ENCODE measurements around the gene NPTXR. TPM values are rescaled to one million over a fixed set of nuclear protein-coding genes. Genes with fewer than 3 reads are reported as not detected.

The NPTXR gene
- total and polyA plus RNA-seq, 4 experiments from 2014 or later: 0.31 to 9.0 (median 4.6) TPM

- CTCF ChIA-PET (ENCODE audit: partially characterized antibody): no interaction called here
- H3K36me3 ChIP-seq (ENCODE audit: insufficient read depth, low read length): no peaks in the 10 kb centered on the region
- no peak for DNase-seq
- no peaks in the 10 kb centered on the region for H3K9me3 ChIP-seq (ENCODE audit: control insufficient read depth in 1 of 2, low read length in 2 of 2)
- Mint-ChIP-seq H3K9me3 (no peaks in the 10 kb centered on the region), H3K27me3 (no peaks in the 10 kb centered on the region), H3K36me3 (peaks cover 0 to 3% of the 10 kb centered on the region in 2 donors), H3K4me3 (no peak overlapping the region), H3K27ac (peak overlapping the region in 3 of 7 donors; percentile 2 to 45 (median 26)), H3K4me1 (peaks cover 3 to 10% (median 5%) of the 10 kb centered on the region in 4 donors)
- no peak overlapping the region for H3K27ac ChIP-seq (ENCODE audit: low read depth, low read length)
- intact Hi-C loops (cut with micrococcal nuclease): no loop called here
- peaks cover 4% of the 10 kb centered on the region for H3K4me1 ChIP-seq (ENCODE audit: insufficient read depth, low read length)
- no peak overlapping the region for H3K4me3 ChIP-seq (ENCODE audit: low read length in 2 of 2)
- POLR2A ChIA-PET (ENCODE audit: partially characterized antibody): no interaction called here
- H3K27me3 ChIP-seq (ENCODE audit: insufficient read depth, low read length): no peaks in the 10 kb centered on the region
Measured at GRCh38 chr22:38773363-38773946, 70.4 kb downstream of the NPTXR start.

GRCh38 chr22:38772623-38772873, 71.3 kb downstream of the NPTXR start:
- H3K4me3 Mint-ChIP-seq: no peak overlapping the region
- POLR2A ChIA-PET (ENCODE audit: partially characterized antibody): no interaction called here
- H3K4me3 ChIP-seq (ENCODE audit: low read length in 2 of 2): no peak overlapping the region

GRCh38 chr22:38770257-38770949, 73.4 kb downstream of the NPTXR start:
- no peaks in the 10 kb centered on the region for H3K36me3 ChIP-seq (ENCODE audit: insufficient read depth, low read length)
- POLR2A ChIA-PET (ENCODE audit: partially characterized antibody): interaction anchor here (42.6 kb wide), 1 partner anchor 36 kb away, joined by 1746 read pairs; no protein-coding TSS in a partner anchor
- no peaks in the 10 kb centered on the region for H3K9me3 Mint-ChIP-seq
- no peak for DNase-seq
- no peaks in the 10 kb centered on the region for H3K27me3 Mint-ChIP-seq
- no peak overlapping the region for H3K27ac ChIP-seq (ENCODE audit: low read depth, low read length)
- H3K27ac Mint-ChIP-seq: no peak overlapping the region
- no peaks in the 10 kb centered on the region for H3K36me3 Mint-ChIP-seq
- CTCF ChIA-PET (ENCODE audit: partially characterized antibody): interaction anchor here (1.3 to 6.4 kb wide), 8 partner anchors 12 to 233 kb away, joined by 4 to 74 read pairs (median 30); partner anchors contain the start of genes CBX6 and NPTXR
- no peaks in the 10 kb centered on the region for H3K27me3 ChIP-seq (ENCODE audit: insufficient read depth, low read length)
- peaks cover 13% of the 10 kb centered on the region for H3K4me1 ChIP-seq (ENCODE audit: insufficient read depth, low read length)
- intact Hi-C loops (cut with micrococcal nuclease): no loop called here
- H3K4me1 Mint-ChIP-seq: peaks cover 3 to 16% (median 9%) of the 10 kb centered on the region in 4 donors
- no peak overlapping the region for H3K4me3 Mint-ChIP-seq
- no peaks in the 10 kb centered on the region for H3K9me3 ChIP-seq (ENCODE audit: control insufficient read depth in 1 of 2, low read length in 2 of 2)
- H3K4me3 ChIP-seq (ENCODE audit: low read length in 2 of 2): no peak overlapping the region

More at GRCh38 chr22:38772623-38772873, 71.3 kb downstream of the NPTXR start:
- H3K36me3 Mint-ChIP-seq: no peaks in the 10 kb centered on the region
- H3K27ac Mint-ChIP-seq: peak overlapping the region in 1 of 7 donors; percentile 13
- no peaks in the 10 kb centered on the region for H3K27me3 ChIP-seq (ENCODE audit: insufficient read depth, low read length)
- H3K4me1 ChIP-seq (ENCODE audit: insufficient read depth, low read length): peaks cover 4% of the 10 kb centered on the region
- no peaks in the 10 kb centered on the region for H3K36me3 ChIP-seq (ENCODE audit: insufficient read depth, low read length)
- H3K9me3 ChIP-seq (ENCODE audit: control insufficient read depth in 1 of 2, low read length in 2 of 2): no peaks in the 10 kb centered on the region
- no peak overlapping the region for H3K27ac ChIP-seq (ENCODE audit: low read depth, low read length)
- CTCF ChIA-PET (ENCODE audit: partially characterized antibody): no interaction called here
- H3K4me1 Mint-ChIP-seq: peaks cover 3 to 10% (median 5%) of the 10 kb centered on the region in 4 donors
- intact Hi-C loops (cut with micrococcal nuclease): no loop called here
- no peaks in the 10 kb centered on the region for H3K27me3 Mint-ChIP-seq
- no peak for DNase-seq
- H3K9me3 Mint-ChIP-seq: no peaks in the 10 kb centered on the region

Other genes with a start within 250 kb of the NPTXR start
- gene FAM227A, start 187.6 kb downstream of the NPTXR start, total RNA-seq: under 1 TPM in 1 of 2 experiments, not detected in 1; 0.44 TPM
- not detected for gene FAM227A, start 187.6 kb downstream of the NPTXR start, polyA plus RNA-seq
- gene CBY1, start 187.4 kb downstream of the NPTXR start, total RNA-seq: 10 to 100 TPM; 30.4 to 35.2 TPM
- 10 to 100 TPM in 1 of 2 donors, 1 to 10 TPM in 1; 3.8 to 10.5 TPM for gene CBY1, start 187.4 kb downstream of the NPTXR start, polyA plus RNA-seq
- 10 to 100 TPM; 41.2 to 42.3 TPM for gene TOMM22, start 162.1 kb downstream of the NPTXR start, total RNA-seq
- 10 to 100 TPM; 60.3 to 78.9 TPM for gene TOMM22, start 162.1 kb downstream of the NPTXR start, polyA plus RNA-seq
- 10 to 100 TPM; 64.6 to 65.4 TPM for gene JOSD1, start 143.1 kb downstream of the NPTXR start, total RNA-seq
- gene JOSD1, start 143.1 kb downstream of the NPTXR start, polyA plus RNA-seq: 1 to 10 TPM; 8.0 to 9.6 TPM
- gene GTPBP1, start 138.1 kb downstream of the NPTXR start, total RNA-seq: 10 to 100 TPM; 94.1 to 96.6 TPM
- 10 to 100 TPM; 14.6 to 30.8 TPM for gene GTPBP1, start 138.1 kb downstream of the NPTXR start, polyA plus RNA-seq
- 1,000 to 10,000 TPM in 1 of 2 experiments, 100 to 1,000 TPM in 1; 988 to 1,004 TPM for gene SUN2, start 88.0 kb downstream of the NPTXR start, total RNA-seq
- 100 to 1,000 TPM; 323 to 643 TPM for gene SUN2, start 88.0 kb downstream of the NPTXR start, polyA plus RNA-seq
- gene DNAL4, start 49.9 kb downstream of the NPTXR start, total RNA-seq: 1 to 10 TPM; 8.6 to 9.6 TPM
- 10 to 100 TPM; 11.1 to 13.3 TPM for gene DNAL4, start 49.9 kb downstream of the NPTXR start, polyA plus RNA-seq
- 10 to 100 TPM; 85.0 to 88.0 TPM for gene CBX6, start 28.2 kb upstream of the NPTXR start, total RNA-seq
- gene CBX6, start 28.2 kb upstream of the NPTXR start, polyA plus RNA-seq: 10 to 100 TPM in 1 of 2 donors, 1 to 10 TPM in 1; 4.1 to 10.9 TPM
- gene APOBEC3A, start 113.6 kb upstream of the NPTXR start, total RNA-seq: not detected
- not detected for gene APOBEC3A, start 113.6 kb upstream of the NPTXR start, polyA plus RNA-seq
- gene APOBEC3B, start 138.3 kb upstream of the NPTXR start, total RNA-seq: under 1 TPM; 0.32 to 0.64 TPM
- gene APOBEC3B, start 138.3 kb upstream of the NPTXR start, polyA plus RNA-seq: 1 to 10 TPM in 1 of 2 donors, under 1 TPM in 1; 0.31 to 1.3 TPM
- gene APOBEC3C, start 170.2 kb upstream of the NPTXR start, total RNA-seq: 10 to 100 TPM; 42.4 to 43.8 TPM
- gene APOBEC3C, start 170.2 kb upstream of the NPTXR start, polyA plus RNA-seq: 100 to 1,000 TPM; 109 to 135 TPM
- 10 to 100 TPM; 35.1 to 41.9 TPM for gene APOBEC3D, start 177.1 kb upstream of the NPTXR start, total RNA-seq
- 10 to 100 TPM in 1 of 2 donors, 1 to 10 TPM in 1; 4.6 to 16.1 TPM for gene APOBEC3D, start 177.1 kb upstream of the NPTXR start, polyA plus RNA-seq
- 10 to 100 TPM; 18.3 to 18.4 TPM for gene APOBEC3F, start 196.8 kb upstream of the NPTXR start, total RNA-seq
- gene APOBEC3F, start 196.8 kb upstream of the NPTXR start, polyA plus RNA-seq: 10 to 100 TPM in 1 of 2 donors, 1 to 10 TPM in 1; 3.3 to 15.4 TPM
- gene APOBEC3G, start 233.2 kb upstream of the NPTXR start, total RNA-seq: 10 to 100 TPM; 44.5 to 47.5 TPM
- gene APOBEC3G, start 233.2 kb upstream of the NPTXR start, polyA plus RNA-seq: 100 to 1,000 TPM in 1 of 2 donors, 10 to 100 TPM in 1; 98.5 to 110 TPM

Measured in CD4-positive, alpha-beta memory T cell (primary cell).